Skin of body (tissue), 2 donors: Measurements from ENCODE around the gene ABHD16A. TPM values are rescaled to one million over a fixed set of nuclear protein-coding genes. Genes with fewer than 3 reads are reported as not detected.

Source experiments
- DNase-seq: peaks from one replicate; lab custom pipeline; 2025; lab: John Stamatoyannopoulos, UW
- total RNA-seq: library from RNA; depleted of rRNA; stranded (reverse); fragments of >200 nt; gene quantifications from one replicate; pipeline ENCODE4 v1.2.3, GENCODE V29; 2014

Gene ABHD16A
- total RNA-seq, 1 donor from 2014 or later = 36.0 TPM

GRCh38 chr6:31690231-31691077 is 12.7 kb downstream of the ABHD16A start:
- no peak for DNase-seq

GRCh38 chr6:31689249-31690110 is 13.6 kb downstream of the ABHD16A start:
- no peak for DNase-seq

- DNase-seq = no peak
Measured at GRCh38 chr6:31687860-31688693, 15.0 kb downstream of the ABHD16A start.

GRCh38 chr6:31687321-31687720 is 15.8 kb downstream of the ABHD16A start:
- no peak for DNase-seq

GRCh38 chr6:31686483-31686882 is 16.6 kb downstream of the ABHD16A start:
- no peak for DNase-seq

GRCh38 chr6:31683591-31683990 is 19.5 kb downstream of the ABHD16A start:
- DNase-seq = no peak

- no peak for DNase-seq
Measured at GRCh38 chr6:31681135-31681671, 21.9 kb downstream of the ABHD16A start.

- DNase-seq = peak; percentile 82
Measured at GRCh38 chr6:31680226-31681134, 22.6 kb downstream of the ABHD16A start, which contains the start of gene LY6G5C. LY6G5C (minus strand) TSS chr6:31681067; CDS start chr6:31680373, 694 bp downstream.

GRCh38 chr6:31677955-31678354 is 25.2 kb downstream of the ABHD16A start:
- DNase-seq = no peak

GRCh38 chr6:31676904-31677303 is 26.2 kb downstream of the ABHD16A start:
- DNase-seq = no peak

- DNase-seq = no peak
Measured at GRCh38 chr6:31676322-31676903, 26.7 kb downstream of the ABHD16A start.

GRCh38 chr6:31669676-31670075 is 33.4 kb downstream of the ABHD16A start, which contains the start of gene LY6G5B:
LY6G5B (plus strand) TSS chr6:31669976; CDS start chr6:31670951, 975 bp downstream.
- DNase-seq = no peak

- no peak for DNase-seq
Measured at GRCh38 chr6:31666337-31666965, 36.7 kb downstream of the ABHD16A start.

- DNase-seq = peak; percentile 99
Measured at GRCh38 chr6:31665501-31666336, 37.4 kb downstream of the ABHD16A start, which contains the start of gene CSNK2B. CSNK2B (plus strand) TSS chr6:31666080; CDS start chr6:31666832, 752 bp downstream.

GRCh38 chr6:31664790-31665500 is 38.2 kb downstream of the ABHD16A start, which contains the start of gene GPANK1:
GPANK1 (minus strand) TSS chr6:31664997; CDS start chr6:31664478, 519 bp downstream.
- DNase-seq = peak; percentile 98

- peak; percentile 41 for DNase-seq
Measured at GRCh38 chr6:31663961-31664789, 38.9 kb downstream of the ABHD16A start.
